Loucy (cell line): Measurements from ENCODE around the gene OR51B2.

ENCODE experiments used
- EZH2phosphoT487 ChIP-seq: fragments of 200-600 bp; IDR thresholded peaks from 2 replicates; pipeline ENCODE4 v1.6.1; 2018; ENCODE audit warnings: antibody characterized with exemption, mild to moderate bottlenecking, moderate library complexity, borderline replicate concordance
- TF ChIP-seq, protein P1 (sequence below): fragments of 200-600 bp; sonication (generic); conservative IDR thresholded peaks from 2 replicates; pipeline ENCODE4 v1.5.1; 2014; ENCODE audit warnings: mild to moderate bottlenecking, antibody characterized with exemption, low read length

DNA sequence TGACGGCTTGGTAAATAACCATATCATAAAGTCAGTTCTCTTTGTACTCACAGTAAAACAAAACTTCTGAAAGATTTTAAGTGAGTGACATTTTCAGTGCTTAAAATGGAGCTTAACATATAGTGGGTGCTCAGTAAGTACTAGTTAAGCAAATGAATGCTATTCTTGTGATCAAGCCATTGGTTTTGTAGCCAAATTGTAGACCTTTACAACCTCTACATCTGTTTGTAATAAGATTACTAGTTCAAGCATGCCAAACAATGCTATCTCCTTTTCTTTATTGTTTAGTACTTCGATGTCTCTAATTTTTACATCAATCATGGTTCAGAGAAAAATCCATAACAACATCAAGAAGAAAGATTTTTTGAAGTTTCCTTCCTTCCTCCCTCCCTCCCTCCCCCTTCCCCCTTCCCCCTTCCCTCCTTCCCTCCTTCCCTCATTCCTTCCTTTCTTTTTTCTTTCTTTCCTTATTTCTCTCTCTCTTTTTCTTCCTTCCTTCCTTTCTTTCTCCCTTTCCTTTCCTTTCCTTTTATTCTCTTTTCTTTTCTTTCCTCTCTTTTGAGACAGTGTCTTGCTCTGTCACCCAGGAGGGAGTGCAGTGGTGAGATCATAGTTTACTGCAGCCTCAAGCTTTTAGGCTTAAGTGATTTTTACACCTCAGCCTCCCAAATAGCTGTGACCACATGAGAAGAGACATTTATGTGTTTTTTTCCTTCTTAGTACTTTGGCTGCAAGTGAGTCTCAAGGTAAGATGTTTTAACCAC, 16.7 kb downstream of the OR51B2 start:
- no peak for TF ChIP-seq EZH2phosphoT487
- TF ChIP-seq, protein P1, sequence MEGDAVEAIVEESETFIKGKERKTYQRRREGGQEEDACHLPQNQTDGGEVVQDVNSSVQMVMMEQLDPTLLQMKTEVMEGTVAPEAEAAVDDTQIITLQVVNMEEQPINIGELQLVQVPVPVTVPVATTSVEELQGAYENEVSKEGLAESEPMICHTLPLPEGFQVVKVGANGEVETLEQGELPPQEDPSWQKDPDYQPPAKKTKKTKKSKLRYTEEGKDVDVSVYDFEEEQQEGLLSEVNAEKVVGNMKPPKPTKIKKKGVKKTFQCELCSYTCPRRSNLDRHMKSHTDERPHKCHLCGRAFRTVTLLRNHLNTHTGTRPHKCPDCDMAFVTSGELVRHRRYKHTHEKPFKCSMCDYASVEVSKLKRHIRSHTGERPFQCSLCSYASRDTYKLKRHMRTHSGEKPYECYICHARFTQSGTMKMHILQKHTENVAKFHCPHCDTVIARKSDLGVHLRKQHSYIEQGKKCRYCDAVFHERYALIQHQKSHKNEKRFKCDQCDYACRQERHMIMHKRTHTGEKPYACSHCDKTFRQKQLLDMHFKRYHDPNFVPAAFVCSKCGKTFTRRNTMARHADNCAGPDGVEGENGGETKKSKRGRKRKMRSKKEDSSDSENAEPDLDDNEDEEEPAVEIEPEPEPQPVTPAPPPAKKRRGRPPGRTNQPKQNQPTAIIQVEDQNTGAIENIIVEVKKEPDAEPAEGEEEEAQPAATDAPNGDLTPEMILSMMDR: no peak
